Measurements from ENCODE around the gene REP15.

- TF ChIP-seq, protein P1, sequence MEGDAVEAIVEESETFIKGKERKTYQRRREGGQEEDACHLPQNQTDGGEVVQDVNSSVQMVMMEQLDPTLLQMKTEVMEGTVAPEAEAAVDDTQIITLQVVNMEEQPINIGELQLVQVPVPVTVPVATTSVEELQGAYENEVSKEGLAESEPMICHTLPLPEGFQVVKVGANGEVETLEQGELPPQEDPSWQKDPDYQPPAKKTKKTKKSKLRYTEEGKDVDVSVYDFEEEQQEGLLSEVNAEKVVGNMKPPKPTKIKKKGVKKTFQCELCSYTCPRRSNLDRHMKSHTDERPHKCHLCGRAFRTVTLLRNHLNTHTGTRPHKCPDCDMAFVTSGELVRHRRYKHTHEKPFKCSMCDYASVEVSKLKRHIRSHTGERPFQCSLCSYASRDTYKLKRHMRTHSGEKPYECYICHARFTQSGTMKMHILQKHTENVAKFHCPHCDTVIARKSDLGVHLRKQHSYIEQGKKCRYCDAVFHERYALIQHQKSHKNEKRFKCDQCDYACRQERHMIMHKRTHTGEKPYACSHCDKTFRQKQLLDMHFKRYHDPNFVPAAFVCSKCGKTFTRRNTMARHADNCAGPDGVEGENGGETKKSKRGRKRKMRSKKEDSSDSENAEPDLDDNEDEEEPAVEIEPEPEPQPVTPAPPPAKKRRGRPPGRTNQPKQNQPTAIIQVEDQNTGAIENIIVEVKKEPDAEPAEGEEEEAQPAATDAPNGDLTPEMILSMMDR (IDR thresholded peaks at IDR 0.05): no peak
- TF ChIP-seq POLR2AphosphoS5 (IDR thresholded peaks at IDR 0.05; ENCODE audit: insufficient read depth in 1 of 2, low read depth in 1 of 2): no peak
- TF ChIP-seq POLR2A (IDR thresholded peaks at IDR 0.05): no peak
Measured at GRCh38 chr12:27711317-27711682, 15.1 kb downstream of the REP15 start.

All from vagina (tissue), 2 donors.